CD4-positive, alpha-beta memory T cell (primary cell): ENCODE data around the gene CRYL1. TPM values are rescaled to one million over a fixed set of nuclear protein-coding genes. Genes with fewer than 3 reads are reported as not detected.

ENCODE experiments used
- CTCF ChIA-PET: fragments of 350-600 bp; sonication (Branson Sonifier 250); formaldehyde crosslinking; loops from one replicate; lab custom pipeline; 2021; ENCODE audit warnings: inconsistent platforms; ENCODE audit not compliant: partially characterized antibody; lab: Charles Lee
- POLR2A ChIA-PET: fragments of 350-600 bp; sonication (Branson Sonifier 250); formaldehyde crosslinking; loops from one replicate; lab custom pipeline; 2021; ENCODE audit not compliant: partially characterized antibody; lab: Charles Lee
- DNase-seq, 5 donors: peaks; one replicate each; pipeline versions ENCODE4 v3.0.0 to v3.0.0-alpha.2; 2020 to 2022; ENCODE audit warnings: mixed read lengths in 1 of 5
- H3K27ac ChIP-seq: one replicate; pipeline ENCODE4 v1.7.0; 2013; ENCODE audit warnings: low read depth, low read length
- H3K27me3 ChIP-seq: 2 replicates; pipeline ENCODE4 v1.7.0; 2013; ENCODE audit warnings: mild to moderate bottlenecking, low read length, moderate library complexity; ENCODE audit not compliant: insufficient read depth
- H3K36me3 ChIP-seq: 2 replicates; pipeline ENCODE4 v1.7.0; 2013; ENCODE audit warnings: mild to moderate bottlenecking, low read length, moderate library complexity; ENCODE audit not compliant: insufficient read depth
- H3K4me1 ChIP-seq: 2 replicates; pipeline ENCODE4 v1.7.0; 2013; ENCODE audit warnings: mild to moderate bottlenecking, low read length, moderate library complexity; ENCODE audit not compliant: insufficient read depth
- H3K4me3 ChIP-seq, 2 donors: one replicate each; pipeline ENCODE4 v1.7.0; 2013; ENCODE audit warnings: low read length in 2 of 2, mild to moderate bottlenecking in 1 of 2
- H3K9me3 ChIP-seq, 2 donors: one replicate each; pipeline ENCODE4 v1.7.0; 2013; ENCODE audit warnings: low read length in 2 of 2, control low read depth in 1 of 2; ENCODE audit not compliant: control insufficient read depth in 1 of 2
- H3K27ac Mint-ChIP-seq, 7 donors: one replicate each; pipeline ENCODE4 v1.8.0; 2020 to 2021; ENCODE audit warnings: mixed read lengths in 7 of 7, mild to moderate bottlenecking in 6 of 7, inconsistent platforms in 3 of 7, moderate library complexity in 3 of 7
- H3K27me3 Mint-ChIP-seq, 2 donors: one replicate each; pipeline ENCODE4 v1.8.0; 2020 to 2021; ENCODE audit warnings: mixed read lengths in 2 of 2
- H3K36me3 Mint-ChIP-seq, 2 donors: one replicate each; pipeline ENCODE4 v1.8.0; 2020 to 2021; ENCODE audit warnings: mixed read lengths in 2 of 2, inconsistent platforms in 1 of 2, mild to moderate bottlenecking in 1 of 2
- H3K4me1 Mint-ChIP-seq, 4 donors: one replicate each; pipeline ENCODE4 v1.8.0; 2020 to 2021; ENCODE audit warnings: mixed read lengths in 4 of 4, mild to moderate bottlenecking in 1 of 4
- H3K4me3 Mint-ChIP-seq, 8 donors: one replicate each; pipeline ENCODE4 v1.8.0; 2020 to 2021; ENCODE audit warnings: mixed read lengths in 8 of 8, mild to moderate bottlenecking in 7 of 8, moderate library complexity in 6 of 8, inconsistent platforms in 3 of 8
- H3K9me3 Mint-ChIP-seq, 8 donors: one replicate each; pipeline ENCODE4 v1.8.0; 2020 to 2021; ENCODE audit warnings: mixed read lengths in 8 of 8, mild to moderate bottlenecking in 5 of 8, inconsistent platforms in 3 of 8, moderate library complexity in 1 of 8
- intact Hi-C: fragments of 100-400 bp; cut with micrococcal nuclease; formaldehyde crosslinking; loops from one replicate; pipeline ENCODE4 v1.15.1; 2023
- polyA plus RNA-seq, 2 donors: library from polyadenylated mRNA; unstranded; fragments of 300-500 nt; fragmentation: Illumina TruSeq; gene quantifications; one replicate each; pipeline ENCODE4 v1.2.3, GENCODE V29; 2021
- total RNA-seq, 2 experiments: library from RNA; stranded (reverse); gene quantifications; one replicate each; pipeline ENCODE4 v1.2.3, GENCODE V29; 2021

The CRYL1 gene
- total and polyA plus RNA-seq, 4 experiments from 2014 or later, result 18.1 to 59.1 (median 31.1) TPM

DNA sequence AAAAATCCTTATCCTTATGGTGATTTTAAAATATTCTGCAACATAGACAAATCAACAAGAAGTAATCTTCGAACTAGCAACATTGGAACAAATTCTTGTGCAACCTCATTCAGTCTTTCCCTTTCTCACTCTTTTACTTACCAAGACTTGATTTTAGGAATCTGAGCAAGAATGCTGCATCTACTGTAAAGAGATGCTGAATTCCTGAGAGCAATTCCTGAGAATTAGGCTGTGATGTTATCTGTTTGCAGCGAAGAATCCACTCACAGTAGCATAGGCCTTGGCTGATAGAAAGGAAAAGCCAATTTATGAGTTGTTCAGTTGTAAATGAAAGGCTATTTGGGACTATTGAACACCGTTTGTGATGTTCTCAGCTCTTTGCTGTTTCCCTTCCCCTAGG is 144.3 kb downstream of the CRYL1 start:
- H3K27ac Mint-ChIP-seq, result no peak overlapping the region
- no peak overlapping the region for H3K4me3 Mint-ChIP-seq

DNA sequence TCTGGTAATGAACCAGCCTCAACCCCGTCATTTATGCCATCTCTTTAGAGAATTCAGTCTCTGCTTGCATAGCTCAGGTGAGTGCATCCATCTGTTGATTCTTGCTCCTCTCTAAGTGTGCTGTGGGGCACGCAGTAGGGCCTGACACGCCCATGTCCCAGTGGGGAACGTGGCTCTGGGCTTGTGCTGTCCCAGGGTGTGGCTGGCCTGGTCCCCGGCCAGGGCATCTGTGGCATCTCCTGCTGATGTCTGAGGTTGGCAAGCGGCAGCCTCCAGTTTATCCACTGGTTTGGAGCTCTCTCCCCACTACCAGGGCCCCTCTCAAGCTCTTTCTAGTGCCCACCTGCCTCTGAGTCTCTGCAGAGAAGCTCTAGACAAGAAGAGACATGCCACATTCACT is 146.9 kb downstream of the CRYL1 start:
- no peaks in the 10 kb centered on the region for H3K27me3 ChIP-seq
- no peaks in the 10 kb centered on the region for H3K27me3 Mint-ChIP-seq
- H3K36me3 ChIP-seq, result no peaks in the 10 kb centered on the region
- H3K27ac ChIP-seq, result no peak overlapping the region
- H3K27ac Mint-ChIP-seq, result no peak overlapping the region
- H3K4me1 ChIP-seq, result no peaks in the 10 kb centered on the region
- H3K36me3 Mint-ChIP-seq, result no peaks in the 10 kb centered on the region
- no peak overlapping the region for H3K4me3 ChIP-seq
- intact Hi-C loops, result no loop called here
- no peaks in the 10 kb centered on the region for H3K9me3 ChIP-seq
- no peak for DNase-seq
- H3K4me1 Mint-ChIP-seq, result no peaks in the 10 kb centered on the region
- ChIA-PET POLR2A (no interaction called here), CTCF (no interaction called here)
- H3K4me3 Mint-ChIP-seq, result no peak overlapping the region
- no peaks in the 10 kb centered on the region for H3K9me3 Mint-ChIP-seq

More for the DNA sequence above, 144.3 kb downstream of the CRYL1 start:
- no peak overlapping the region for H3K4me3 ChIP-seq
- CTCF ChIA-PET, result no interaction called here
- H3K9me3 ChIP-seq, result no peaks in the 10 kb centered on the region
- POLR2A ChIA-PET, result no interaction called here
- DNase-seq, result no peak
- H3K27ac ChIP-seq, result no peak overlapping the region
- H3K4me1 ChIP-seq, result no peaks in the 10 kb centered on the region
- Mint-ChIP-seq H3K36me3 (no peaks in the 10 kb centered on the region), H3K27me3 (no peaks in the 10 kb centered on the region), H3K9me3 (no peaks in the 10 kb centered on the region), H3K4me1 (no peaks in the 10 kb centered on the region)
- intact Hi-C loops, result no loop called here
- H3K27me3 ChIP-seq, result no peaks in the 10 kb centered on the region
- no peaks in the 10 kb centered on the region for H3K36me3 ChIP-seq

DNA sequence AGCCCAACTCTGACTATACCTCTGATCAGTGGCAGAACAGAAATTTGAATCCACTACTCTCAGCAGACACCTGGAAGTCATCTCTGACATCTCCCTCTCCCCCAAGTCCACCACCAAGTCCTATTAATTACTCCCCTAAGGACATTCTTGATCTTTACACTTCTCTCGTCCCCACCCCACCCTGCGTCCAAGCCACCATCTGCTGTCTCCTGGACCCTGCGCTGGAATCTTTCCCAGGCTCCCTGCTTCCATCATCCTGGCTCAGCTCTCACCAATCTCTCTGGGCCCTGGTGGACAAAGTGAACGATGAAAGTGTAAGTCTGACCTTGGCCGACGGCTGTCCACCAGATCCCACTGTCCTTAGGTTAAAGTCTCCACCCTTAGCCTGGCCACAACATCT is 147.9 kb downstream of the CRYL1 start:
- no peak for DNase-seq
- Histone ChIP-seq H3K36me3 (no peaks in the 10 kb centered on the region), H3K9me3 (no peaks in the 10 kb centered on the region), H3K4me3 (no peak overlapping the region), H3K4me1 (no peaks in the 10 kb centered on the region), H3K27ac (no peak overlapping the region), H3K27me3 (no peaks in the 10 kb centered on the region)
- intact Hi-C loops, result no loop called here
- no peak overlapping the region for H3K27ac Mint-ChIP-seq
- H3K4me3 Mint-ChIP-seq, result no peak overlapping the region
- H3K9me3 Mint-ChIP-seq, result no peaks in the 10 kb centered on the region
- H3K27me3 Mint-ChIP-seq, result no peaks in the 10 kb centered on the region
- no peaks in the 10 kb centered on the region for H3K4me1 Mint-ChIP-seq
- no peaks in the 10 kb centered on the region for H3K36me3 Mint-ChIP-seq
- POLR2A ChIA-PET, result no interaction called here
- CTCF ChIA-PET, result no interaction called here

DNA sequence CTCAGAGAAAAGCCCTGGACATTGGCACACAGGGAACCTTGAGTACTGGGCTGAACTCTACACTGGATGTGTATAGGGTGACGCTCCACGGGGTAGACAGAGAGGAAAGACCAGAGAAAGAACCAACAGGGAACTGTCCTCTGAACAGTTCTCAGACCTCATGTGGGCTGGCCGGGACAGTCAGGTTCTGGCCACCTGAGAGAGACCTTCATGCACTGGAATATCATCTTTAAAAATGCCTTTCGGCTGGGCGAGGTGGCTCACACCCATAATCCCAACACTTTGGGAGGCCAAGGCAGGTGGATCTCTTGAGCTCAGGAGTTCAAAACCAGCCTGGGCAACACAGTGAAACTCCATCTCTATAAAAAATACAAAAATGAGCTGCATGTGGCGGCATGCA is 149.8 kb downstream of the CRYL1 start:
- Histone ChIP-seq H3K36me3 (no peaks in the 10 kb centered on the region), H3K4me1 (no peaks in the 10 kb centered on the region), H3K27me3 (no peaks in the 10 kb centered on the region), H3K9me3 (no peaks in the 10 kb centered on the region), H3K4me3 (no peak overlapping the region), H3K27ac (no peak overlapping the region)
- H3K4me1 Mint-ChIP-seq, result no peaks in the 10 kb centered on the region
- intact Hi-C loops, result no loop called here
- no peak overlapping the region for H3K4me3 Mint-ChIP-seq
- CTCF ChIA-PET, result no interaction called here
- peaks cover 1 to 3% of the 10 kb centered on the region in 2 donors for H3K27me3 Mint-ChIP-seq
- POLR2A ChIA-PET, result no interaction called here
- no peaks in the 10 kb centered on the region for H3K9me3 Mint-ChIP-seq
- peak overlapping the region in 1 of 7 donors; percentile 3 for H3K27ac Mint-ChIP-seq
- DNase-seq, result no peak
- H3K36me3 Mint-ChIP-seq, result no peaks in the 10 kb centered on the region

DNA sequence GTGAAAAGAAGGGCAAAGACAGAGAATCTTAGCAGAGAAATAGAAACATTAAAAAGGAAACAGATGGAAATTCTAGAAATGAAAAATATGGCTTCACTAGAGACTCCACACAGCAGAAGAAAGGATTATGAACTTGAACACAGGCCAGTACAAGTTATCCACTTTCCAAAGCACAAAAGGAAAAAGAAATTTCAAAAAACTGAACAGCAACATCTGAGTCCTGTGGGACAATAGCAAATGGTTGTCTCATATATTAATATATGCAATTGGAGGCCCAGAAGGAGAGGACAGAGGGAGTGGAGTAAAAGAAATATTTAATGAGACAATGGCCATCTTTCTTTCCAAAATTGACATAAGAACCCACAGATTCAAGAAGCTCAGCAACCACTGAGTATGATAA is 151.8 kb downstream of the CRYL1 start:
- no peaks in the 10 kb centered on the region for H3K36me3 Mint-ChIP-seq

DNA sequence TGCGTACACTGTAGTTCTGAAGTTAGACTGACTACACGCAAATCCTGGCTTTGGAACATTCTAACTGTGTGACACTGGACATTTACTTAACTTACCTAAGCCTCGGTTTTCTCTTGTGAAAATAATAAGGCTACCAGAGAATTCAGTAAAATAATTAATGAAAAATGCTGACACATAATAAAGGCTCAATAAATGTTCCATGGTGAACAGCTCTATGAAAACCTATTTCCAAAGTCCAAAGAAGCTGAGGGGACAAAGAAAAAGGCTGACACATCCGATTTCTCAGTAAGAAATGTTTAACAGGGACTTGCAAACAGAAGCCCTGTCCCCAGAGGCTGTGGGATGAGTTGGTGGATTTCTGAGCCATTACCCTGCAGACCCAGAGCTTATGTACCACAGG is 153.8 kb downstream of the CRYL1 start:
- no peak overlapping the region for H3K27ac ChIP-seq
- POLR2A ChIA-PET, result no interaction called here
- H3K36me3 Mint-ChIP-seq, result no peaks in the 10 kb centered on the region

More for the DNA sequence above, 151.8 kb downstream of the CRYL1 start:
- Mint-ChIP-seq H3K9me3 (peaks cover 0 to 2% (median 0%) of the 10 kb centered on the region in 8 donors), H3K4me1 (no peaks in the 10 kb centered on the region), H3K27me3 (peaks cover 6 to 9% of the 10 kb centered on the region in 2 donors), H3K27ac (no peak overlapping the region), H3K4me3 (no peak overlapping the region)
- ChIA-PET CTCF (no interaction called here), POLR2A (no interaction called here)
- no peaks in the 10 kb centered on the region for H3K36me3 ChIP-seq
- no peaks in the 10 kb centered on the region for H3K4me1 ChIP-seq
- DNase-seq, result no peak
- intact Hi-C loops, result no loop called here
- H3K27ac ChIP-seq, result no peak overlapping the region
- no peak overlapping the region for H3K4me3 ChIP-seq
- no peaks in the 10 kb centered on the region for H3K27me3 ChIP-seq
- no peaks in the 10 kb centered on the region for H3K9me3 ChIP-seq

DNA sequence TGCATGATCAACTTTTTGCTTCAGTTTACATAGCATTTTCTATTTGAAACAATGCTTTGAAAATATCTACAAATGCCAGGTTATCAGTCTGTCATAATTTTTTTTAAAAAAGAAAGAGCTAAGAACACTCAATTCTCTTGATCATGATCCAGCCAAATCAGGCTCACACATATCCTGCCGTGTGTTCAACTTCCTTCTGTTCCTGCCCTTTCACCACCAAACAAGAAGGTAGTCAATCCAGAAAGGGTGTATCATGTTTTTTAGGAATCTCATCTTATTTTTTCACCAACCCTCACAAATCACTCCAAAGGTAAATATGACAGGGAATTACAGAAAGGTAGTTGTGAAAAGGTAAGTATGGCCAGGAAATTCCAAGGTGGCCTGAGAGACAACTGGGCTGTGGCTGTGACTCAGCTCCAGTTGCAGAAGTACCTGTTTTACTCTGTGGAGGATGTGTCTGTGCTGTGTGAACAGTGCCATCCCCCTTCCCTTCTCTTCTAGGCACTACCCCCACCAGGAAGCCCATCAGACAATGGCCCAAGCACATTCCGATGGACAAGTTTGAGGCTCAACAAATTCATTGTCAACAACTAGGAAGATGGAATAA is 154.7 kb downstream of the CRYL1 start:
- Mint-ChIP-seq H3K9me3 (peaks cover 0 to 2% (median 0%) of the 10 kb centered on the region in 8 donors), H3K4me3 (no peak overlapping the region), H3K27ac (no peak overlapping the region), H3K4me1 (no peaks in the 10 kb centered on the region), H3K27me3 (peaks cover 14 to 17% of the 10 kb centered on the region in 2 donors), H3K36me3 (no peaks in the 10 kb centered on the region)
- intact Hi-C loops, result no loop called here
- Histone ChIP-seq H3K4me1 (no peaks in the 10 kb centered on the region), H3K9me3 (no peaks in the 10 kb centered on the region), H3K27me3 (no peaks in the 10 kb centered on the region), H3K27ac (no peak overlapping the region), H3K4me3 (no peak overlapping the region), H3K36me3 (no peaks in the 10 kb centered on the region)
- ChIA-PET POLR2A (no interaction called here), CTCF (no interaction called here)
- no peak for DNase-seq

More for the DNA sequence above, 153.8 kb downstream of the CRYL1 start:
- Mint-ChIP-seq H3K4me3 (no peak overlapping the region), H3K27me3 (peaks cover 14 to 17% of the 10 kb centered on the region in 2 donors), H3K4me1 (no peaks in the 10 kb centered on the region), H3K27ac (no peak overlapping the region), H3K9me3 (peaks cover 0 to 2% (median 0%) of the 10 kb centered on the region in 8 donors)
- H3K9me3 ChIP-seq, result no peaks in the 10 kb centered on the region
- intact Hi-C loops, result no loop called here
- no peaks in the 10 kb centered on the region for H3K36me3 ChIP-seq
- no peak for DNase-seq
- H3K27me3 ChIP-seq, result no peaks in the 10 kb centered on the region
- no peaks in the 10 kb centered on the region for H3K4me1 ChIP-seq
- H3K4me3 ChIP-seq, result no peak overlapping the region
- CTCF ChIA-PET, result no interaction called here
